ENCODE data around the gene LPP.

The LPP gene

DNA sequence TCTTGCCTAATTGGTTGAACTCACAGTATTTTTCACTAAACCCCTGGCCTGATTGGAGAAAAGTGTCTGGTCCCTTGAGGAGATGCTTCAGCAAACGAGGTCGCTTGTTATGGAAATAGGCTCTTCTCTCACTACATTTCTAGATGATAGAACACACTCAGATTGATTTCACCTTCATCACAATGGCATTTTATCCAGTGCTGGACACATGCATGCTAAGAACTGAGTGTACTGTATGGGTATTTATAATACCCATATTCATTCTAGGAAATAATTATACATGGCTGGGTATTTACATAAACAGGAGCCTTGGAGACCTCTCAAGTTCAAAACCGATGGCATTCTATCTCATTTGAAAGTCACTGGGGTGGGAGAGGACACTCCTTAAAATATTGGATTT, 444.9 kb downstream of the LPP start:
- ChIA-PET CTCF (no interaction called here), POLR2A (no interaction called here)
- no peak for DNase-seq (ENCODE audit: extremely low spot score)
- TF ChIP-seq ELF4 (IDR thresholded peaks at IDR 0.05) (no peak), FOXK2 (IDR thresholded peaks at IDR 0.05) (no peak), LEF1 (IDR thresholded peaks at IDR 0.05; ENCODE audit: borderline replicate concordance) (no peak), ZNF384 (IDR thresholded peaks at IDR 0.05) (no peak), CTBP1 (IDR thresholded peaks at IDR 0.05; ENCODE audit: borderline replicate concordance) (no peak), NFRKB (IDR thresholded peaks at IDR 0.05) (no peak), ARNT (IDR thresholded peaks at IDR 0.05) (no peak), SP1 (IDR thresholded peaks at IDR 0.05) (no peak), L3MBTL2 (conservative IDR thresholded peaks at IDR 0.05) (no peak), SUZ12 (IDR thresholded peaks at IDR 0.05) (no peak), BHLHE40 (IDR thresholded peaks at IDR 0.05; ENCODE audit: borderline replicate concordance) (no peak), TARDBP (IDR thresholded peaks at IDR 0.05) (no peak), FOXA1 (IDR thresholded peaks at IDR 0.05) (no peak), HDGF (IDR thresholded peaks at IDR 0.05; ENCODE audit: borderline replicate concordance) (no peak), FOXM1 (IDR thresholded peaks at IDR 0.05; ENCODE audit: borderline replicate concordance) (no peak)
- TF ChIP-seq, protein P1, sequence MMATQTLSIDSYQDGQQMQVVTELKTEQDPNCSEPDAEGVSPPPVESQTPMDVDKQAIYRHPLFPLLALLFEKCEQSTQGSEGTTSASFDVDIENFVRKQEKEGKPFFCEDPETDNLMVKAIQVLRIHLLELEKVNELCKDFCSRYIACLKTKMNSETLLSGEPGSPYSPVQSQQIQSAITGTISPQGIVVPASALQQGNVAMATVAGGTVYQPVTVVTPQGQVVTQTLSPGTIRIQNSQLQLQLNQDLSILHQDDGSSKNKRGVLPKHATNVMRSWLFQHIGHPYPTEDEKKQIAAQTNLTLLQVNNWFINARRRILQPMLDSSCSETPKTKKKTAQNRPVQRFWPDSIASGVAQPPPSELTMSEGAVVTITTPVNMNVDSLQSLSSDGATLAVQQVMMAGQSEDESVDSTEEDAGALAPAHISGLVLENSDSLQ (IDR thresholded peaks at IDR 0.05), result no peak

DNA sequence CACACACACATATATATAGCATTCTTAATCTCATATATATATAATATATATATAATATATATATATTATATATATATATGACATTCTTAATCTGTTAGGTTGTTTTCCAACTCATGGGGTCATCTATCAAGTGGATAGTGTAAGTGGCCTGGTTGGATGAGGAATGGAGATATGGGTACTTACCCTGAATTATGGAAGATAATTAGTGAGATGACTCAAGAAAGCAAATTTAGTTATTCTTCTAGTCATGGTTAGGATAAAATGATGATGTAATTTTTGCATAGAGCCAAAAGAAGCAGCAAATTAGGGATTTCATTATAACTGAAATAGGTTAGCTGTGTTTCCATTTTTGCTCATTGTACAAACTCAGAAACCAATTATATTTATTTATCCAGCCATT, 448.2 kb downstream of the LPP start:
- TF ChIP-seq LEF1 (IDR thresholded peaks at IDR 0.05; ENCODE audit: borderline replicate concordance) (no peak), ELF4 (IDR thresholded peaks at IDR 0.05) (no peak), L3MBTL2 (conservative IDR thresholded peaks at IDR 0.05) (no peak), NFRKB (IDR thresholded peaks at IDR 0.05) (no peak), CTBP1 (IDR thresholded peaks at IDR 0.05; ENCODE audit: borderline replicate concordance) (no peak), HDGF (IDR thresholded peaks at IDR 0.05; ENCODE audit: borderline replicate concordance) (no peak), ARNT (IDR thresholded peaks at IDR 0.05) (no peak), FOXA1 (IDR thresholded peaks at IDR 0.05) (no peak), FOXM1 (IDR thresholded peaks at IDR 0.05; ENCODE audit: borderline replicate concordance) (no peak), BHLHE40 (IDR thresholded peaks at IDR 0.05; ENCODE audit: borderline replicate concordance) (no peak)
- TF ChIP-seq, protein P1 (IDR thresholded peaks at IDR 0.05), result no peak

DNA sequence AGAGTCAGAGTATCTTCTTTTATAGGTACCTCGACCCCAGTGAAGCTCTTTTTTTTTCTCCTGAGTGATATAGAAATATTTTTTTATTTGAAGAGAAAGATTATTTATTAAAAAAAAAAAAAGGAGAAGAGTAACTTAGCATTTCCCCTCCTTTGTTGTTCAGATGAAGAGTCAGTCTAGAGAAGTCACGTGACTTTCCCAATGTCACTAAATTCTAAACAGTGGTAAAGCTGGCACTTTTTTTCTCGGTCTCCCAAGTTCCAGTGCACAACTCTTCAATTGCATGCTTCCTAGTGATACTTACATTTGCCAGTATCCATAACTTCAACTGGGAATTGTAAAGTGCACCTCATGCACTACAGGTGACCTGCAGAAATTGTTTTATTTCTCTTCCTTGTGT, 448.7 kb downstream of the LPP start:
- POLR2A ChIA-PET, result no interaction called here
- no peak for TF ChIP-seq FOXM1 (IDR thresholded peaks at IDR 0.05; ENCODE audit: borderline replicate concordance)
- no peak for TF ChIP-seq TARDBP (IDR thresholded peaks at IDR 0.05)
- no peak for TF ChIP-seq ELF4 (IDR thresholded peaks at IDR 0.05)
- no peak for TF ChIP-seq CTBP1 (IDR thresholded peaks at IDR 0.05; ENCODE audit: borderline replicate concordance)
- no peak for TF ChIP-seq SUZ12 (IDR thresholded peaks at IDR 0.05)
- TF ChIP-seq FOXK2 (IDR thresholded peaks at IDR 0.05), result no peak
- no peak for TF ChIP-seq ZNF384 (IDR thresholded peaks at IDR 0.05)
- no peak for TF ChIP-seq NFRKB (IDR thresholded peaks at IDR 0.05)
- TF ChIP-seq L3MBTL2 (conservative IDR thresholded peaks at IDR 0.05), result no peak
- TF ChIP-seq SP1 (IDR thresholded peaks at IDR 0.05), result no peak
- TF ChIP-seq BHLHE40 (IDR thresholded peaks at IDR 0.05; ENCODE audit: borderline replicate concordance), result no peak
- TF ChIP-seq LEF1 (IDR thresholded peaks at IDR 0.05; ENCODE audit: borderline replicate concordance), result no peak
- no peak for TF ChIP-seq HDGF (IDR thresholded peaks at IDR 0.05; ENCODE audit: borderline replicate concordance)
- no peak for TF ChIP-seq ARNT (IDR thresholded peaks at IDR 0.05)
- TF ChIP-seq FOXA1 (IDR thresholded peaks at IDR 0.05), result no peak
- TF ChIP-seq, protein P1 (IDR thresholded peaks at IDR 0.05), result no peak
- DNase-seq (ENCODE audit: extremely low spot score), result no peak
- CTCF ChIA-PET, result no interaction called here

More for the DNA sequence above, 448.2 kb downstream of the LPP start:
- ChIA-PET POLR2A (no interaction called here), CTCF (no interaction called here)
- DNase-seq (ENCODE audit: extremely low spot score), result no peak

DNA sequence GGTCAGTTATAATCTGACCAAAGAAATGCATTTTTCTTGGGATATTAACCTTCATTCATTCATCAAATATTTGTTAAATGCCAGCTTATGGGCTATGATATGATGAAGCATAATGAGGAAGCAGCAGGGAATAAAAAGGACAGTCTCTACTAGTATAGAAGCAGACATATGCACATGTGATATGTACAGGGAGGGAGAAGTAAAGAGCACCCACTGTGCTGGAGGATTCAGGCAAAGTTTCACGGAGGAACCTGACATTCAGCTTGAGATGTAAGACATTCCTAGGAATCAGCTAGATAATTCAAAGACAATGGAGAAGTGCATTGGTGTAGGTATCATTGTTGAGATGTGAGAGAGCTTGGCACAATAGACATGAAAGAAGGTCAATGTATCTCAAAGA, 450.7 kb downstream of the LPP start:
- ChIA-PET POLR2A (no interaction called here), CTCF (no interaction called here)
- TF ChIP-seq FOXM1 (IDR thresholded peaks at IDR 0.05; ENCODE audit: borderline replicate concordance) (no peak), BHLHE40 (IDR thresholded peaks at IDR 0.05; ENCODE audit: borderline replicate concordance) (no peak), SP1 (IDR thresholded peaks at IDR 0.05) (no peak), LEF1 (IDR thresholded peaks at IDR 0.05; ENCODE audit: borderline replicate concordance) (no peak), L3MBTL2 (conservative IDR thresholded peaks at IDR 0.05) (no peak), TARDBP (IDR thresholded peaks at IDR 0.05) (no peak), NFRKB (IDR thresholded peaks at IDR 0.05) (no peak), FOXA1 (IDR thresholded peaks at IDR 0.05) (no peak), ARNT (IDR thresholded peaks at IDR 0.05) (no peak)
- TF ChIP-seq, protein P1 (IDR thresholded peaks at IDR 0.05), result no peak
- DNase-seq (ENCODE audit: extremely low spot score), result no peak

GRCh38 chr3:188605231-188605630, 451.3 kb downstream of the LPP start:
- no peak for DNase-seq (ENCODE audit: extremely low spot score)
- CTCF ChIA-PET, result no interaction called here
- no peak for TF ChIP-seq FOXM1 (IDR thresholded peaks at IDR 0.05; ENCODE audit: borderline replicate concordance)
- no peak for TF ChIP-seq ZNF384 (IDR thresholded peaks at IDR 0.05)
- TF ChIP-seq ARNT (IDR thresholded peaks at IDR 0.05), result no peak
- TF ChIP-seq ELF4 (IDR thresholded peaks at IDR 0.05), result no peak
- TF ChIP-seq TARDBP (IDR thresholded peaks at IDR 0.05), result no peak
- TF ChIP-seq LEF1 (IDR thresholded peaks at IDR 0.05; ENCODE audit: borderline replicate concordance), result no peak
- TF ChIP-seq SP1 (IDR thresholded peaks at IDR 0.05), result no peak
- no peak for TF ChIP-seq FOXK2 (IDR thresholded peaks at IDR 0.05)
- no peak for TF ChIP-seq NFRKB (IDR thresholded peaks at IDR 0.05)
- no peak for TF ChIP-seq BHLHE40 (IDR thresholded peaks at IDR 0.05; ENCODE audit: borderline replicate concordance)
- TF ChIP-seq HDGF (IDR thresholded peaks at IDR 0.05; ENCODE audit: borderline replicate concordance), result no peak
- TF ChIP-seq CTBP1 (IDR thresholded peaks at IDR 0.05; ENCODE audit: borderline replicate concordance), result no peak
- TF ChIP-seq FOXA1 (IDR thresholded peaks at IDR 0.05), result no peak
- no peak for TF ChIP-seq L3MBTL2 (conservative IDR thresholded peaks at IDR 0.05)
- no peak for TF ChIP-seq SUZ12 (IDR thresholded peaks at IDR 0.05)
- TF ChIP-seq, protein P1 (IDR thresholded peaks at IDR 0.05), result no peak

More at GRCh38 chr3:188605231-188605630, 451.3 kb downstream of the LPP start:
- POLR2A ChIA-PET, result no interaction called here
